ENCODE results near the gene MMP15.

- no peak for TF ChIP-seq POLR2A (IDR thresholded peaks at IDR 0.05)
- TF ChIP-seq CTCF (IDR thresholded peaks at IDR 0.05): no peak
These were observed 37.3 kb downstream of the MMP15 start for GRCh38 chr16:58062821-58063220.

Measured in uterus (tissue), 2 donors.